GM12874 (cell line): Measurements from ENCODE around the gene OXTR.

ENCODE experiments used
- CTCF ChIP-seq: IDR thresholded peaks from 2 replicates; pipeline ENCODE4 v1.5.1; 2011; ENCODE audit warnings: low read depth, mild to moderate bottlenecking, control low read depth, low read length, moderate library complexity; ENCODE audit not compliant: insufficient read depth

Gene OXTR

GRCh38 chr3:8769088-8769822, at the start of gene OXTR:
OXTR (minus strand) TSS chr3:8769613; CDS start chr3:8768187, 1,426 bp downstream.
- peak; percentile 100 for TF ChIP-seq CTCF

GRCh38 chr3:8817486-8817885, 48.1 kb upstream of the OXTR start:
- TF ChIP-seq CTCF = no peak

- no peak for TF ChIP-seq CTCF
These were observed 46.7 kb upstream of the OXTR start for GRCh38 chr3:8816106-8816505.

- TF ChIP-seq CTCF = no peak
These were observed 44.0 kb upstream of the OXTR start for GRCh38 chr3:8813411-8813810.

GRCh38 chr3:8810561-8810960, 41.1 kb upstream of the OXTR start:
- TF ChIP-seq CTCF = no peak

GRCh38 chr3:8805774-8806173, 36.4 kb upstream of the OXTR start:
- TF ChIP-seq CTCF = no peak

GRCh38 chr3:8802256-8802655, 32.8 kb upstream of the OXTR start:
- TF ChIP-seq CTCF = no peak
